Skeletal muscle tissue (tissue), 4 donors: ENCODE results near the gene EIF5. TPM values are rescaled to one million over a fixed set of nuclear protein-coding genes. Genes with fewer than 3 reads are reported as not detected.

Experiments
- H3K27ac ChIP-seq: one replicate; pipeline ENCODE4 v1.7.0; 2013; ENCODE audit warnings: mild to moderate bottlenecking, low read depth, low read length, inconsistent platforms
- H3K27me3 ChIP-seq, 3 donors: one replicate each; pipeline ENCODE4 v1.7.0; 2013; ENCODE audit warnings: low read length in 3 of 3; ENCODE audit not compliant: control insufficient read depth in 3 of 3, insufficient read depth in 3 of 3
- H3K36me3 ChIP-seq, 3 donors: one replicate each; pipeline ENCODE4 v1.7.0; 2013; ENCODE audit warnings: low read length in 3 of 3; ENCODE audit not compliant: control insufficient read depth in 3 of 3, insufficient read depth in 3 of 3
- H3K4me1 ChIP-seq, 3 donors: one replicate each; pipeline ENCODE4 v1.7.0; 2013; ENCODE audit warnings: low read length in 3 of 3, mild to moderate bottlenecking in 3 of 3; ENCODE audit not compliant: control insufficient read depth in 3 of 3, insufficient read depth in 3 of 3
- H3K4me3 ChIP-seq, 3 donors: one replicate each; pipeline ENCODE4 v1.7.0; 2013; ENCODE audit warnings: low read length in 3 of 3
- H3K9ac ChIP-seq, 3 donors: one replicate each; pipeline ENCODE4 v1.7.0; 2013; ENCODE audit warnings: low read length in 3 of 3, mild to moderate bottlenecking in 3 of 3, moderate library complexity in 2 of 3, low read depth in 1 of 3
- H3K9me3 ChIP-seq, 3 donors: one replicate each; pipeline ENCODE4 v1.7.0; 2013; ENCODE audit warnings: low read length in 3 of 3; ENCODE audit not compliant: control insufficient read depth in 3 of 3
- total RNA-seq: library from RNA; depleted of rRNA; stranded (reverse); fragments of >200 nt; gene quantifications from one replicate; pipeline ENCODE4 v1.2.3, GENCODE V29; 2014
- donor health status: Osteomylitis.

Gene EIF5
- total RNA-seq, 1 donor from 2014 or later, result 84.5 TPM

GRCh38 chr14:103360548-103360947, 26.5 kb downstream of the EIF5 start:
- Histone ChIP-seq H3K27me3 (peaks cover 0 to 3% (median 0%) of the 10 kb centered on the region in 3 donors), H3K9ac (no peak overlapping the region), H3K4me3 (no peak overlapping the region), H3K27ac (no peak overlapping the region), H3K9me3 (no peaks in the 10 kb centered on the region), H3K4me1 (no peaks in the 10 kb centered on the region), H3K36me3 (no peaks in the 10 kb centered on the region)

- no peak overlapping the region for H3K4me3 ChIP-seq
- H3K9me3 ChIP-seq, result no peaks in the 10 kb centered on the region
- H3K36me3 ChIP-seq, result no peaks in the 10 kb centered on the region
- H3K27me3 ChIP-seq, result no peaks in the 10 kb centered on the region
- H3K27ac ChIP-seq, result no peak overlapping the region
- no peak overlapping the region for H3K9ac ChIP-seq
- H3K4me1 ChIP-seq, result no peaks in the 10 kb centered on the region
Observed at GRCh38 chr14:103361867-103362266, 27.8 kb downstream of the EIF5 start.

- Histone ChIP-seq H3K4me3 (no peak overlapping the region), H3K27ac (no peak overlapping the region), H3K4me1 (no peaks in the 10 kb centered on the region), H3K9ac (no peak overlapping the region), H3K9me3 (no peaks in the 10 kb centered on the region), H3K36me3 (no peaks in the 10 kb centered on the region), H3K27me3 (no peaks in the 10 kb centered on the region)
Observed at GRCh38 chr14:103362780-103363179, 28.7 kb downstream of the EIF5 start.

- Histone ChIP-seq H3K4me1 (no peaks in the 10 kb centered on the region), H3K4me3 (no peak overlapping the region), H3K9me3 (no peaks in the 10 kb centered on the region), H3K36me3 (no peaks in the 10 kb centered on the region), H3K27ac (no peak overlapping the region), H3K9ac (no peak overlapping the region), H3K27me3 (no peaks in the 10 kb centered on the region)
Observed at GRCh38 chr14:103366741-103367140, 32.7 kb downstream of the EIF5 start.

GRCh38 chr14:103367995-103368394, 34.0 kb downstream of the EIF5 start:
- no peaks in the 10 kb centered on the region for H3K27me3 ChIP-seq
- H3K9me3 ChIP-seq, result no peaks in the 10 kb centered on the region
- no peak overlapping the region for H3K27ac ChIP-seq
- no peaks in the 10 kb centered on the region for H3K4me1 ChIP-seq
- no peak overlapping the region for H3K9ac ChIP-seq
- H3K4me3 ChIP-seq, result no peak overlapping the region
- H3K36me3 ChIP-seq, result no peaks in the 10 kb centered on the region

- Histone ChIP-seq H3K4me1 (no peaks in the 10 kb centered on the region), H3K27me3 (no peaks in the 10 kb centered on the region), H3K27ac (no peak overlapping the region), H3K36me3 (no peaks in the 10 kb centered on the region), H3K9ac (no peak overlapping the region), H3K9me3 (no peaks in the 10 kb centered on the region), H3K4me3 (no peak overlapping the region)
Observed at GRCh38 chr14:103370087-103370486, 36.0 kb downstream of the EIF5 start.

GRCh38 chr14:103372017-103372416, 38.0 kb downstream of the EIF5 start:
- Histone ChIP-seq H3K36me3 (no peaks in the 10 kb centered on the region), H3K4me3 (no peak overlapping the region), H3K4me1 (no peaks in the 10 kb centered on the region), H3K9me3 (no peaks in the 10 kb centered on the region), H3K27ac (no peak overlapping the region), H3K27me3 (no peaks in the 10 kb centered on the region), H3K9ac (no peak overlapping the region)

GRCh38 chr14:103372552-103373304, 38.7 kb downstream of the EIF5 start:
- Histone ChIP-seq H3K36me3 (no peaks in the 10 kb centered on the region), H3K4me3 (no peak overlapping the region), H3K4me1 (no peaks in the 10 kb centered on the region), H3K9ac (no peak overlapping the region), H3K27me3 (no peaks in the 10 kb centered on the region), H3K9me3 (no peaks in the 10 kb centered on the region), H3K27ac (no peak overlapping the region)

- Histone ChIP-seq H3K4me3 (peak overlapping the region in 2 of 3 donors; percentile 27 to 35), H3K36me3 (no peaks in the 10 kb centered on the region), H3K27ac (no peak overlapping the region), H3K27me3 (no peaks in the 10 kb centered on the region), H3K9ac (peak overlapping the region in 1 of 3 donors; percentile 40), H3K4me1 (no peaks in the 10 kb centered on the region), H3K9me3 (no peaks in the 10 kb centered on the region)
Observed at GRCh38 chr14:103374121-103374520, 40.1 kb downstream of the EIF5 start.

GRCh38 chr14:103377522-103378037, 43.5 kb downstream of the EIF5 start:
- Histone ChIP-seq H3K27me3 (no peaks in the 10 kb centered on the region), H3K4me1 (no peaks in the 10 kb centered on the region), H3K36me3 (no peaks in the 10 kb centered on the region)

More at GRCh38 chr14:103377522-103378037, 43.5 kb downstream of the EIF5 start:
- no peak overlapping the region for H3K9ac ChIP-seq
- H3K9me3 ChIP-seq, result no peaks in the 10 kb centered on the region
- no peak overlapping the region for H3K27ac ChIP-seq
- no peak overlapping the region for H3K4me3 ChIP-seq
